HCT116 (cell line): ENCODE measurements around the gene SLC22A13.

ENCODE experiments used
- CTCF ChIP-seq, 3 experiments: fragments of 200-600 bp in 1 of 3; sonication (generic) in 1 of 3; IDR thresholded peaks in 2 of 3; conservative IDR thresholded peaks in 1 of 3; 2 replicates each; pipeline ENCODE4 v1.5.1; 2012 to 2017; ENCODE audit warnings: low read depth in 2 of 3, low read length in 2 of 3, antibody characterized with exemption in 1 of 3, borderline replicate concordance in 1 of 3, control low read depth in 1 of 3, mild to moderate bottlenecking in 1 of 3, mixed read lengths in 1 of 3, mixed run types in 1 of 3, moderate library complexity in 1 of 3; ENCODE audit not compliant: insufficient read depth in 1 of 3
- EGR1 ChIP-seq: IDR thresholded peaks from 2 replicates; pipeline ENCODE4 v1.6.1; 2012; ENCODE audit warnings: low read depth
- ELF1 ChIP-seq: IDR thresholded peaks from 2 replicates; pipeline ENCODE4 v1.6.1; 2012; ENCODE audit warnings: low read depth, borderline replicate concordance
- EZH2 ChIP-seq: fragments of 200-600 bp; sonication (generic); IDR thresholded peaks from 2 replicates; pipeline ENCODE4 v1.6.1; 2017; ENCODE audit warnings: antibody characterized with exemption, mixed run types
- EZH2phosphoT487 ChIP-seq: fragments of 200-600 bp; IDR thresholded peaks from 2 replicates; pipeline ENCODE4 v1.6.1; 2018; ENCODE audit warnings: antibody characterized with exemption, borderline replicate concordance
- JUND ChIP-seq: IDR thresholded peaks from 2 replicates; pipeline ENCODE4 v1.6.1; 2012
- MAX ChIP-seq: IDR thresholded peaks from 2 replicates; pipeline ENCODE4 v1.6.1; 2012
- POLR2A ChIP-seq: IDR thresholded peaks from 2 replicates; pipeline ENCODE4 v1.7.0; 2011; ENCODE audit warnings: borderline replicate concordance; ENCODE audit not compliant: insufficient read depth, insufficient read length; ENCODE audit errors: extremely low read depth
- POLR2AphosphoS5 ChIP-seq: IDR thresholded peaks from 2 replicates; pipeline ENCODE4 v1.6.1; 2011; ENCODE audit warnings: mild to moderate bottlenecking, low read depth, low read length, moderate library complexity
- REST ChIP-seq: IDR thresholded peaks from 2 replicates; pipeline ENCODE4 v1.6.1; 2012; ENCODE audit warnings: low read depth
- SIN3A ChIP-seq: IDR thresholded peaks from 2 replicates; pipeline ENCODE4 v1.6.1; 2012; ENCODE audit warnings: low read depth
- SP1 ChIP-seq: IDR thresholded peaks from 2 replicates; pipeline ENCODE4 v1.6.1; 2012; ENCODE audit warnings: low read depth
- YY1 ChIP-seq: IDR thresholded peaks from 2 replicates; pipeline ENCODE4 v1.6.1; 2011; ENCODE audit warnings: low read length, low read depth, moderate library complexity, mild to moderate bottlenecking; ENCODE audit not compliant: insufficient replicate concordance; ENCODE audit errors: extremely low read depth
- ZFX ChIP-seq: fragments of 450-650 bp; IDR thresholded peaks from 2 replicates; pipeline ENCODE4 v1.6.1; 2017

GRCh38 chr3:38314764-38315487, 49.3 kb downstream of the SLC22A13 start:
- no peak for TF ChIP-seq CTCF (IDR thresholded peaks at IDR 0.05 in 2 of 3, conservative IDR thresholded peaks at IDR 0.05 in 1 of 3; ENCODE audit: borderline replicate concordance in 1 of 3, insufficient read depth in 1 of 3, low read depth in 2 of 3, low read length in 2 of 3)
- no peak for TF ChIP-seq YY1
- TF ChIP-seq EZH2 = no peak
- TF ChIP-seq EZH2phosphoT487 = no peak
- no peak for TF ChIP-seq POLR2A
- no peak for TF ChIP-seq JUND
- no peak for TF ChIP-seq MAX
- no peak for TF ChIP-seq POLR2AphosphoS5
- no peak for TF ChIP-seq EGR1
- TF ChIP-seq ELF1 = no peak
- no peak for TF ChIP-seq SIN3A
- no peak for TF ChIP-seq REST
- TF ChIP-seq SP1 = no peak
- TF ChIP-seq ZFX = no peak
